ENCODE data around the gene KCP.

The KCP gene

GRCh38 chr7:128880791-128881457 is 29.6 kb downstream of the KCP start:
- no peak for TF ChIP-seq CTCF (IDR thresholded peaks at IDR 0.05; ENCODE audit: borderline replicate concordance, insufficient read depth, low read depth, low read length)

DNA sequence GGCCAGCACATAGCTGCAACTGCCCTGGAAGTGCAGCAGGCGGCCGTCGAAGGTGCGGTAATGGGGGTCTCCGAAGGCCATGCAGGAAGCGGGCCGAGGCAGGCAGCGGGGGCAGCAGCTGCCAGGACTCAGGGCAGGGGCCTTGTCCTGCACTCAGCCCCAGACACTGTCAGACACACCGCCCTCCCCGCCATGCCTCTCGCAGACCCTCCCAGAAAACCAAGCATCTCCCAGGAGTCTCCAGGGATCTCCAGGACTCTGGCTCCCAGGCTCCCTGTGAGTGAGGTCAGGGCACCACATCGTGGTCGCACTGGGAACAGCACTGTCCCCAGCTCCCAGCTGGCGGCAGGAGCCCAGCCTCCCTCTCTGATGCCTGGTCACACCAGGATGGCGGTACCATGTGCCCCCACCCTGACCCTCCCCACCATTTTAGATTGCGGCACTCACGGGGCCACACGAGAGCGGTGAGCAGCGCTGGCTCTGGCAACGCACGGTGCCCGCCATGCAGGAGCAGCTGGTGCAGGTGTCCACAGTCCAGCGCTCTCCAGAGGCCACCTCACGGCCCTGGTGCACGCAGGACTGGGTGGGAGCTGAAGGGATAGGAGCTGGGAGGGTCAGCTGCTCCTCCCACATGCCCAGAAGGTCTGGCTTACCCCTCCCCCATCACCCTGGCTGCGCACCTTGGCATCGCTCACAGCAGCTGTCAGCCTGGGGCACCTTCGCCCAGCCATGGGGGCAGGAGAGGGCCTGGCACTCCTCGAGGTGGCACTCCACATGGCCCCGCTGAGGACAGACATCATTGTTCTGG is 30.4 kb downstream of the KCP start:
- H3K4me3 ChIP-seq (ENCODE audit: low read depth, low read length), result no peak overlapping the region
- TF ChIP-seq CTCF (IDR thresholded peaks at IDR 0.05; ENCODE audit: borderline replicate concordance, insufficient read depth, low read depth, low read length), result peak; percentile 58

More at GRCh38 chr7:128880791-128881457, 29.6 kb downstream of the KCP start:
- H3K4me3 ChIP-seq (ENCODE audit: low read depth, low read length), result no peak overlapping the region

DNA sequence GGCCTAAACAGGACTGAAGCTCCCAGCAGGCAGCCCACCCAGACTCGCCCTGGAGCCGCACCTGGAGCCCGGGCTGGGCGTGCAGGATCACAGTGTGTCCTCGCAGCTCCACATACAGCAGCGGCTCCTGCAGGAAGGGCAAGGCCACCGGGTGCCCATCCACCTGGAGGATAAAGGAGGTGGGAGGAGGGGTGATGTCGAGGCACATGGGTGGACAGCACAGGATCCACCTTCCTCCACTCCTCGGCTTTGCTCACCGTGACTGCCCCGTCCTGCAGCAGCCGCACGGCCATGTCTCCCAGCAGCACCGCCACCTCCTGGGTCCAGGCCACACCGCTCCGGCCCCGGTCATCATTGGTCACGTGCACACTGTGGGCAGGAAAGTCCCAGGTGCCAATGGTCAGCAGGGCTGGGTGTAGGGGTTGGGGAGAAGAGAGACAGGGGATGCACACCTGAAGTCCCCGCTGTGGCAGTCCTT is 31.0 kb downstream of the KCP start:
- H3K4me3 ChIP-seq (ENCODE audit: low read depth, low read length), result no peak overlapping the region
- no peak for TF ChIP-seq CTCF (IDR thresholded peaks at IDR 0.05; ENCODE audit: borderline replicate concordance, insufficient read depth, low read depth, low read length)

GRCh38 chr7:128878226-128879105 is 32.0 kb downstream of the KCP start:
- no peak for TF ChIP-seq CTCF (IDR thresholded peaks at IDR 0.05; ENCODE audit: borderline replicate concordance, insufficient read depth, low read depth, low read length)
- no peak overlapping the region for H3K4me3 ChIP-seq (ENCODE audit: low read depth, low read length)

DNA sequence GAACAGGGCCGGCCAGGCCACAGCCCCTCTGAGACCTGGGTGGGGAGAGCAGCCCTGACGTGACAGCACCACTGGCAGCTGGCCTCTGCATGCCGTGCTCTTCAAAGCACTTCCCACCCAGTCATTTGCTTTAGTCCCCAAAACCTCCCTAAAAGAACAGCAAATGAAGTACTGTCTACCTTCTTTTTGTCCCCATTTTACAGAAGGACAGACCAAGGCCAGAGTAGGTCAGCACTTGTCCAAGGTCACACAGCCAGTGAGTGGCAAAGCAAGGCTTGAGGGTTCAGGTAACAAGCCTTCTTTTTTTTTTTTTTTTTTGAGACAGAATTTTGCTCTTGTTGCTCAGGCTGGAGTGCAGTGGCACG is 32.8 kb downstream of the KCP start:
- TF ChIP-seq CTCF (IDR thresholded peaks at IDR 0.05; ENCODE audit: borderline replicate concordance, insufficient read depth, low read depth, low read length), result no peak
- no peak overlapping the region for H3K4me3 ChIP-seq (ENCODE audit: low read depth, low read length)

- TF ChIP-seq CTCF (IDR thresholded peaks at IDR 0.05; ENCODE audit: borderline replicate concordance, insufficient read depth, low read depth, low read length), result no peak
- no peak overlapping the region for H3K4me3 ChIP-seq (ENCODE audit: low read depth, low read length)
These were observed 33.3 kb downstream of the KCP start for GRCh38 chr7:128876978-128877755.
